SK-N-MC (cell line): ENCODE measurements around the gene YWHAH.

ENCODE experiments used
- EZH2 ChIP-seq: fragments of 200-600 bp; sonication (generic); IDR thresholded peaks from one replicate; pipeline ENCODE4 v1.6.1; 2017; ENCODE audit warnings: antibody characterized with exemption
- FOXP2 ChIP-seq: optimal IDR thresholded peaks from 2 replicates; pipeline ENCODE3; 2011; ENCODE audit warnings: mild to moderate bottlenecking, moderate library complexity; ENCODE audit not compliant: insufficient read depth; ENCODE audit errors: extremely low read length, control extremely low read depth
- POLR2AphosphoS5 ChIP-seq: IDR thresholded peaks from 2 replicates; pipeline ENCODE4 v1.6.1; 2012; ENCODE audit warnings: mild to moderate bottlenecking, low read depth, low read length, borderline replicate concordance

- no peak for TF ChIP-seq EZH2
- no peak for TF ChIP-seq POLR2AphosphoS5
- TF ChIP-seq FOXP2 = no peak
Observed at GRCh38 chr22:31935961-31936635, 8.2 kb upstream of the YWHAH start.
